Neural cell (in vitro differentiated cells): ENCODE data around the gene SLC35C1. TPM values are rescaled to one million over a fixed set of nuclear protein-coding genes. Genes with fewer than 3 reads are reported as not detected.

Experiments
- H2AFZ ChIP-seq: fragments of 200-600, 300-800 bp; sonication (generic), shearing (Covaris generic); 2 replicates; pipeline ENCODE4 v1.6.0; 2014; ENCODE audit warnings: low read depth, mild to moderate bottlenecking, antibody characterized with exemption, low read length, moderate library complexity
- H3F3A ChIP-seq: fragments of 200-600 bp; shearing (Covaris generic); 2 replicates; pipeline ENCODE4 v1.6.1; 2016; ENCODE audit warnings: mild to moderate bottlenecking, moderate library complexity, mixed read lengths, antibody characterized with exemption, low read length; ENCODE audit not compliant: insufficient read depth, poor library complexity, severe bottlenecking
- H3K27ac ChIP-seq: fragments of 200-600, 300-800 bp; sonication (generic), shearing (Covaris generic); 2 replicates; pipeline ENCODE4 v1.5.1; 2014; ENCODE audit warnings: mild to moderate bottlenecking, low read length, moderate library complexity
- H3K27me3 ChIP-seq: fragments of 300-800, 200-600 bp; sonication (generic), shearing (Covaris generic); 2 replicates; pipeline ENCODE4 v1.6.0; 2014; ENCODE audit warnings: mild to moderate bottlenecking, low read depth, low read length, moderate library complexity; ENCODE audit not compliant: insufficient read depth
- H3K36me3 ChIP-seq: fragments of 300-800, 200-600 bp; sonication (generic), shearing (Covaris generic); 2 replicates; pipeline ENCODE4 v1.5.1; 2014; ENCODE audit warnings: mild to moderate bottlenecking, antibody characterized with exemption, low read length, moderate library complexity; ENCODE audit not compliant: insufficient read depth
- H3K4me2 ChIP-seq: fragments of 300-800, 200-600 bp; sonication (generic), shearing (Covaris generic); 2 replicates; pipeline ENCODE4 v1.6.0; 2014; ENCODE audit warnings: mild to moderate bottlenecking, low read length
- H3K4me3 ChIP-seq: fragments of 300-800, 200-600 bp; sonication (generic), shearing (Covaris generic); 2 replicates; pipeline ENCODE4 v1.5.1; 2014; ENCODE audit warnings: mild to moderate bottlenecking, low read length, moderate library complexity
- H3K79me2 ChIP-seq: fragments of 200-600 bp; shearing (Covaris generic); replicated peaks from 2 replicates; pipeline ENCODE4 v1.6.0; 2014; ENCODE audit warnings: mild to moderate bottlenecking, low read length, moderate library complexity; ENCODE audit not compliant: insufficient read depth
- H3K9ac ChIP-seq: fragments of 300-800, 200-600 bp; sonication (generic), shearing (Covaris generic); 2 replicates; pipeline ENCODE4 v1.6.1; 2016; ENCODE audit warnings: mild to moderate bottlenecking, low read length, mixed read lengths
- H3K9me2 ChIP-seq: fragments of 200-600 bp; shearing (Covaris generic); 2 replicates; pipeline ENCODE4 v1.6.1; 2016; ENCODE audit warnings: mild to moderate bottlenecking, low read length, mixed read lengths; ENCODE audit not compliant: insufficient read depth
- H3K9me3 ChIP-seq: fragments of 200-600, 300-800 bp; sonication (generic), shearing (Covaris generic); 2 replicates; pipeline ENCODE4 v1.6.1; 2016; ENCODE audit warnings: mild to moderate bottlenecking, mixed run types, low read length, moderate library complexity, mixed read lengths
- H4K20me1 ChIP-seq: fragments of 200-600 bp; shearing (Covaris generic); 2 replicates; pipeline ENCODE4 v1.6.1; 2016; ENCODE audit warnings: mild to moderate bottlenecking, mixed run types; ENCODE audit not compliant: insufficient read depth
- CTCF ChIP-seq: fragments of 450-650 bp; IDR thresholded peaks from 2 replicates; pipeline ENCODE4 v1.5.1; 2014; ENCODE audit warnings: antibody characterized with exemption, mild to moderate bottlenecking, moderate library complexity; ENCODE audit not compliant: poor library complexity, severe bottlenecking
- EP300 ChIP-seq: fragments of 450-650 bp; conservative IDR thresholded peaks from 2 replicates; pipeline ENCODE4 v1.6.1; 2014; ENCODE audit warnings: antibody characterized with exemption, mild to moderate bottlenecking, moderate library complexity; ENCODE audit not compliant: poor library complexity, severe bottlenecking
- EZH2 ChIP-seq: fragments of 200-600, 300-800 bp; shearing (Covaris generic), sonication (generic); IDR thresholded peaks from 2 replicates; pipeline ENCODE4 v1.6.1; 2014; ENCODE audit warnings: antibody characterized with exemption, low read length, borderline replicate concordance, mild to moderate bottlenecking; ENCODE audit not compliant: insufficient read depth, poor library complexity, severe bottlenecking
- MXI1 ChIP-seq: fragments of 450-650 bp; conservative IDR thresholded peaks from 2 replicates; pipeline ENCODE4 v1.6.1; 2014; ENCODE audit warnings: antibody characterized with exemption, mild to moderate bottlenecking; ENCODE audit not compliant: poor library complexity, severe bottlenecking
- POLR2AphosphoS5 ChIP-seq: IDR thresholded peaks from 2 replicates; pipeline ENCODE4 v1.6.1; 2012
- RAD21 ChIP-seq: fragments of 450-650 bp; conservative IDR thresholded peaks from 2 replicates; pipeline ENCODE4 v1.6.1; 2014; ENCODE audit warnings: antibody characterized with exemption, mild to moderate bottlenecking, moderate library complexity
- REST ChIP-seq: IDR thresholded peaks from 2 replicates; pipeline ENCODE4 v1.6.1; 2012; ENCODE audit warnings: borderline replicate concordance
- SMC3 ChIP-seq: fragments of 450-650 bp; conservative IDR thresholded peaks from 2 replicates; pipeline ENCODE4 v1.6.1; 2014; ENCODE audit warnings: antibody characterized with exemption, mild to moderate bottlenecking, moderate library complexity; ENCODE audit not compliant: poor library complexity
- TAF1 ChIP-seq: IDR thresholded peaks from 2 replicates; pipeline ENCODE4 v1.6.1; 2012; ENCODE audit warnings: low read depth
- polyA plus RNA-seq: library from polyadenylated mRNA; depleted of rRNA; stranded (reverse); fragments of >200 nt; gene quantifications from 2 replicates; pipeline ENCODE4 v1.2.3, GENCODE V29; 2014

SLC35C1 gene
- polyA plus RNA-seq, 1 donor from 2014 or later = 2.3 TPM

- Histone ChIP-seq H3K9me3 (no peaks in the 10 kb centered on the region), H2AFZ (no peak overlapping the region), H3K27me3 (no peaks in the 10 kb centered on the region), H4K20me1 (no peaks in the 10 kb centered on the region), H3K9me2 (no peaks in the 10 kb centered on the region), H3K4me2 (no peak overlapping the region), H3K79me2 (no peaks in the 10 kb centered on the region), H3K36me3 (no peaks in the 10 kb centered on the region), H3K27ac (no peak overlapping the region), H3F3A (no peaks in the 10 kb centered on the region), H3K9ac (no peak overlapping the region), H3K4me3 (no peak overlapping the region)
- TF ChIP-seq CTCF (no peak), POLR2AphosphoS5 (no peak), EZH2 (no peak), EP300 (no peak), TAF1 (no peak), REST (no peak), RAD21 (no peak), MXI1 (no peak), SMC3 (no peak)
These were observed 48.5 kb upstream of the SLC35C1 start for GRCh38 chr11:45756384-45757010.

- H3K9me3 ChIP-seq = no peaks in the 10 kb centered on the region
- H3K36me3 ChIP-seq = no peaks in the 10 kb centered on the region
- no peak overlapping the region for H3K4me2 ChIP-seq
- no peak for TF ChIP-seq POLR2AphosphoS5
- TF ChIP-seq SMC3 = no peak
- no peak for TF ChIP-seq EP300
- no peak for TF ChIP-seq EZH2
- no peak for TF ChIP-seq REST
- no peak for TF ChIP-seq TAF1
- TF ChIP-seq MXI1 = no peak
- TF ChIP-seq CTCF = no peak
- no peak for TF ChIP-seq RAD21
- H3K27ac ChIP-seq = no peak overlapping the region
- H3F3A ChIP-seq = no peaks in the 10 kb centered on the region
- H3K79me2 ChIP-seq = no peaks in the 10 kb centered on the region
- H4K20me1 ChIP-seq = no peaks in the 10 kb centered on the region
- no peaks in the 10 kb centered on the region for H3K27me3 ChIP-seq
- H3K9me2 ChIP-seq = no peaks in the 10 kb centered on the region
- no peak overlapping the region for H3K9ac ChIP-seq
- H2AFZ ChIP-seq = no peak overlapping the region
- H3K4me3 ChIP-seq = no peak overlapping the region
These were observed 47.3 kb upstream of the SLC35C1 start for GRCh38 chr11:45757672-45758071.
